K562 (cell line): ENCODE measurements around the gene CUTA. TPM values are rescaled to one million over a fixed set of nuclear protein-coding genes. Genes with fewer than 3 reads are reported as not detected.
A peak's percentile ranks its signal among the peaks of the same experiment; 100 is the strongest.

Source experiments
- E2F3 ChIP-seq: fragments of 250-450 bp; sonication (Bioruptor Pico); IDR thresholded peaks from 2 replicates; pipeline ENCODE4 v1.4.0; 2020; ENCODE audit warnings: mild to moderate bottlenecking
- FOXJ2 ChIP-seq: fragments of 200-800 bp; sonication (Bioruptor generic); IDR thresholded peaks from 2 replicates; pipeline ENCODE4 v1.6.1; 2016; ENCODE audit warnings: missing genetic modification characterization, missing compliant biosample characterization
- HDGF ChIP-seq: fragments of 450-650 bp; IDR thresholded peaks from 2 replicates; pipeline ENCODE4 v1.6.1; 2016
- LARP7 ChIP-seq: fragments of 450-650 bp; IDR thresholded peaks from 2 replicates; pipeline ENCODE4 v1.6.1; 2016
- PML ChIP-seq: IDR thresholded peaks from 2 replicates; pipeline ENCODE4 v1.6.1; 2012; ENCODE audit warnings: low read length, inconsistent platforms
- RFX1 ChIP-seq: fragments of 450-650 bp; IDR thresholded peaks from 2 replicates; pipeline ENCODE4 v1.6.1; 2016; ENCODE audit warnings: mild to moderate bottlenecking, moderate library complexity
- SUPT5H ChIP-seq: fragments of 450-650 bp; IDR thresholded peaks from 2 replicates; pipeline ENCODE4 v1.6.1; 2016
- ZNF444 ChIP-seq: fragments of 250-450 bp; sonication (Bioruptor Pico); IDR thresholded peaks from 2 replicates; pipeline ENCODE4 v1.4.0; 2020; ENCODE audit warnings: mild to moderate bottlenecking, moderate library complexity
- polyA plus RNA-seq, 8 experiments: library from polyadenylated mRNA; depleted of rRNA in 4 of 8; stranded (reverse) in 5 of 8; unstranded in 3 of 8; fragments of >200 nt; fragmentation: Nextera tagmentation in 2 of 8; fragmentation: Illumina TruSeq in 1 of 8; extraction: Ambion mirVana in 2 of 8; extraction: Trizol in 1 of 8; gene quantifications; 2 replicates each; pipeline versions ENCODE4 v1.2.1 to v1.2.3, GENCODE V29; 2011 to 2014; ENCODE audit warnings: inconsistent platforms in 1 of 8, missing spikeins in 1 of 8
- total RNA-seq, 7 experiments: library from RNA; depleted of rRNA in 6 of 7; stranded (reverse); fragments of >200 nt in 6 of 7; fragmentation: Illumina TruSeq in 2 of 7; extraction: Trizol in 2 of 7; gene quantifications; 2 replicates each; pipeline versions ENCODE4 v1.2.1 to v1.2.3, GENCODE V29; 2011 to 2021; ENCODE audit warnings: low replicate concordance in 1 of 7
- TF ChIP-seq, protein P1 (sequence below): sonication (generic); formaldehyde crosslinking; IDR thresholded peaks from 2 replicates; pipeline ENCODE4 v1.9.0; 2022; ENCODE audit warnings: mild to moderate bottlenecking, missing genetic modification reagents
- TF ChIP-seq, protein P2 (sequence below): sonication (generic); formaldehyde crosslinking; IDR thresholded peaks from 2 replicates; pipeline ENCODE4 v1.8.0; 2022; ENCODE audit warnings: mild to moderate bottlenecking, missing genetic modification reagents

Gene CUTA
- total and polyA plus RNA-seq, 9 of the 15 experiments (the other 6 are each of a cell fraction or from before 2014, with no cell fraction given) = 166 to 682 (median 310) TPM

DNA sequence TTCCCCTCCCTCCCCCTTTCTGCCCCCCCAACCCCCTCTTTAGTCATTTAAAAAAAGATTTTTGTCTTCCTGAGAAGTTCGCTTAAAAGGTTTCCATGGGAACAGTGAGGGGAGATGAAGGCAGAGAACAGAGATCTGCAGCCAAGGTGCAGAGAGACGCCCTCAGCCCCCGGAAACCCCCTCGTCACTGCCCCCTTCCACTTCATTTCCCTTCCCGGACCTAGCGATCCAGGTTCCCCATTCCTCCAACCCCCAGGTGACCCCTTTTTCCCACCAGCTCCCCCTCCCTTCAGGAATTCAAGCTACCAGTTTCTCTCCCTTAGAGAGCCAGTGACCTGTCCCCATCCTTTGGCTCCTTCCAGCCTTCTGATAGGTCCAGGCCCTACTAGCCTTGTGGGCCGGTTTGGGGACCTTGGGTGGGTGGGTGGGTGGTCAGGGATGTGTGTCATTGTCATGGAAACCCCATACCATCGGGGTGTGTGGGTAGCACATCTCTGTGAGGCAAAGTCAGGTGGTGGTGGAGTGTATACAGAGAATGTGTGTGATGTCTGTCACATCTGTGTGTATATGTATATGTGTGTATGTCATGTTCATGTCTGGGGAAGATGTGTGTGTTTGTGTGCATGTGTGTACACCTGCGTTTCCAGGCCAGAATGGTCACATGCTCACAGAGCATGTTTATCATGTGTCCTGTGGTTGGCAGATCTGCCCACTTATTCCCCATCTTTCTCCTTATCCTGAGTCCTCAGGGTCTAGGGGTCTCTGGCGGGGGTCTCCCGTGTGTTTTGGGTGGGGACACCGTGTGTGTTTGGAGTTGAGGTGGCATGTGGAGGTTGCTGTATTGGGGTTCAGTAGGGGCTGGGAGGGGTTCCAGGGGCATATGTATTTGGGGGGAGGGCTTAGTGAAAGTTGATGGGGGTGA, 8.9 kb upstream of the CUTA start (continued):
- no peak for TF ChIP-seq LARP7
- no peak for TF ChIP-seq PML
- TF ChIP-seq HDGF = peak; percentile 77; the same call in 1 of the 2 replicates
- TF ChIP-seq, protein P1, sequence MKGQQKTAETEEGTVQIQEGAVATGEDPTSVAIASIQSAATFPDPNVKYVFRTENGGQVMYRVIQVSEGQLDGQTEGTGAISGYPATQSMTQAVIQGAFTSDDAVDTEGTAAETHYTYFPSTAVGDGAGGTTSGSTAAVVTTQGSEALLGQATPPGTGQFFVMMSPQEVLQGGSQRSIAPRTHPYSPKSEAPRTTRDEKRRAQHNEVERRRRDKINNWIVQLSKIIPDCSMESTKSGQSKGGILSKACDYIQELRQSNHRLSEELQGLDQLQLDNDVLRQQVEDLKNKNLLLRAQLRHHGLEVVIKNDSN = peak; percentile 21; the same call in 1 of the 2 replicates
- TF ChIP-seq ZNF444 (CRISPR knock-in tag) = no peak
- TF ChIP-seq, protein P2, sequence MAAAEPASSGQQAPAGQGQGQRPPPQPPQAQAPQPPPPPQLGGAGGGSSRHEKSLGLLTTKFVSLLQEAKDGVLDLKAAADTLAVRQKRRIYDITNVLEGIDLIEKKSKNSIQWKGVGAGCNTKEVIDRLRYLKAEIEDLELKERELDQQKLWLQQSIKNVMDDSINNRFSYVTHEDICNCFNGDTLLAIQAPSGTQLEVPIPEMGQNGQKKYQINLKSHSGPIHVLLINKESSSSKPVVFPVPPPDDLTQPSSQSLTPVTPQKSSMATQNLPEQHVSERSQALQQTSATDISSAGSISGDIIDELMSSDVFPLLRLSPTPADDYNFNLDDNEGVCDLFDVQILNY (CRISPR knock-in tag) = no peak
- TF ChIP-seq FOXJ2 (tag) = peak; percentile 2; the same call in 1 of the 2 replicates
- TF ChIP-seq E2F3 (CRISPR knock-in tag) = no peak
- TF ChIP-seq RFX1 = peak; percentile 82
- TF ChIP-seq SUPT5H = 0 out of 2 replicates have a peak, but pooled peaks have one; percentile 27
